HEK293 (cell line): ENCODE measurements around the gene PDE9A.
A peak's percentile ranks its signal among the peaks of the same experiment; 100 is the strongest.

Experiments
- CTCF ChIA-PET: fragments of 350-600 bp; formaldehyde crosslinking; extraction: SDS; loops from one replicate; lab custom pipeline; 2021; ENCODE audit warnings: antibody characterized with exemption; lab: Yijun Ruan, JAX
- POLR2A ChIA-PET: fragments of 300-600 bp; formaldehyde crosslinking; extraction: SDS; loops from one replicate; lab custom pipeline; 2020; ENCODE audit warnings: antibody characterized with exemption, inconsistent platforms; lab: Yijun Ruan, JAX
- H3K27ac ChIP-seq: fragments of 200-500 bp; sonication (Bioruptor generic); 2 replicates; pipeline ENCODE4 v1.5.1; 2014; ENCODE audit warnings: low read depth, low read length, control low read depth, inconsistent platforms; ENCODE audit errors: extremely low read depth
- H3K36me3 ChIP-seq, 2 experiments: fragments of 200-500 bp in 1 of 2; sonication (Bioruptor generic) in 1 of 2; 1 replicate in 1 of 2; 2 replicates in 1 of 2; pipeline ENCODE4 v1.5.1; 2014 to 2017; ENCODE audit warnings: inconsistent platforms in 2 of 2, low read length in 2 of 2; ENCODE audit not compliant: control insufficient read depth in 2 of 2, insufficient read depth in 1 of 2
- H3K4me1 ChIP-seq: fragments of 200-500 bp; sonication (Bioruptor generic); 2 replicates; pipeline ENCODE4 v1.5.1; 2014; ENCODE audit warnings: mild to moderate bottlenecking, low read length, inconsistent platforms; ENCODE audit not compliant: control insufficient read depth, insufficient read depth
- H3K4me3 ChIP-seq: 2 replicates; pipeline ENCODE4 v1.5.1; 2011; ENCODE audit warnings: low read depth, mild to moderate bottlenecking, control low read depth, low read length, moderate library complexity
- H3K9me3 ChIP-seq: fragments of 200-500 bp; sonication (Bioruptor generic); 2 replicates; pipeline ENCODE4 v1.5.1; 2014; ENCODE audit warnings: low read depth, low read length, inconsistent platforms; ENCODE audit not compliant: control insufficient read depth, insufficient read depth
- GLIS1 ChIP-seq: fragments of 450-650 bp; formaldehyde crosslinking; IDR thresholded peaks from 2 replicates; pipeline ENCODE4 v1.5.1; 2016; ENCODE audit warnings: missing biosample characterization, missing genetic modification characterization
- GLIS2 ChIP-seq: fragments of 450-650 bp; formaldehyde crosslinking; IDR thresholded peaks from 2 replicates; pipeline ENCODE4 v1.5.1; 2016; ENCODE audit warnings: missing biosample characterization, missing genetic modification characterization
- KLF1 ChIP-seq: fragments of 450-650 bp; formaldehyde crosslinking; IDR thresholded peaks from 2 replicates; pipeline ENCODE4 v1.5.1; 2016; ENCODE audit warnings: missing biosample characterization, missing genetic modification characterization
- KLF7 ChIP-seq: fragments of 450-650 bp; formaldehyde crosslinking; IDR thresholded peaks from 2 replicates; pipeline ENCODE4 v1.5.1; 2016; ENCODE audit warnings: missing biosample characterization, missing genetic modification characterization, borderline replicate concordance
- KLF8 ChIP-seq: fragments of 450-650 bp; formaldehyde crosslinking; IDR thresholded peaks from 2 replicates; pipeline ENCODE4 v1.5.1; 2016; ENCODE audit warnings: missing biosample characterization, missing genetic modification characterization
- KLF9 ChIP-seq: fragments of 450-650 bp; formaldehyde crosslinking; IDR thresholded peaks from 2 replicates; pipeline ENCODE4 v1.5.1; 2016; ENCODE audit warnings: missing biosample characterization, missing genetic modification characterization, low read depth
- SALL2 ChIP-seq: fragments of 450-650 bp; formaldehyde crosslinking; IDR thresholded peaks from 2 replicates; pipeline ENCODE4 v1.5.0; 2017; ENCODE audit warnings: missing biosample characterization, mild to moderate bottlenecking, missing genetic modification characterization, borderline replicate concordance
- SP3 ChIP-seq: fragments of 450-650 bp; formaldehyde crosslinking; IDR thresholded peaks from 2 replicates; pipeline ENCODE4 v1.5.1; 2016; ENCODE audit warnings: missing biosample characterization, missing genetic modification characterization
- SP7 ChIP-seq: fragments of 450-650 bp; formaldehyde crosslinking; IDR thresholded peaks from 2 replicates; pipeline ENCODE4 v1.5.1; 2016; ENCODE audit warnings: missing biosample characterization, missing genetic modification characterization
- ZBTB8A ChIP-seq: fragments of 450-650 bp; formaldehyde crosslinking; IDR thresholded peaks from 2 replicates; pipeline ENCODE4 v1.5.1; 2016; ENCODE audit warnings: missing biosample characterization, missing genetic modification characterization
- ZFP37 ChIP-seq: fragments of 450-650 bp; formaldehyde crosslinking; IDR thresholded peaks from 2 replicates; pipeline ENCODE4 v1.5.1; 2016; ENCODE audit warnings: missing biosample characterization, missing genetic modification characterization
- ZIC2 ChIP-seq: fragments of 450-650 bp; formaldehyde crosslinking; IDR thresholded peaks from 2 replicates; pipeline ENCODE4 v1.5.1; 2016; ENCODE audit warnings: missing biosample characterization, missing genetic modification characterization
- ZNF146 ChIP-seq: fragments of 450-650 bp; formaldehyde crosslinking; IDR thresholded peaks from 2 replicates; pipeline ENCODE4 v1.5.1; 2016; ENCODE audit warnings: missing biosample characterization, missing genetic modification characterization
- ZNF16 ChIP-seq: fragments of 450-650 bp; formaldehyde crosslinking; IDR thresholded peaks from 2 replicates; pipeline ENCODE4 v1.5.1; 2016; ENCODE audit warnings: low read depth, missing biosample characterization, missing genetic modification characterization
- ZNF366 ChIP-seq: fragments of 450-650 bp; formaldehyde crosslinking; conservative IDR thresholded peaks from 2 replicates; pipeline ENCODE4 v1.5.1; 2016; ENCODE audit warnings: missing biosample characterization, missing genetic modification characterization
- ZNF433 ChIP-seq: fragments of 450-650 bp; formaldehyde crosslinking; IDR thresholded peaks from 2 replicates; pipeline ENCODE4 v1.5.1; 2016; ENCODE audit warnings: missing biosample characterization, missing genetic modification characterization, low read depth
- ZNF654 ChIP-seq: fragments of 450-650 bp; formaldehyde crosslinking; IDR thresholded peaks from 2 replicates; pipeline ENCODE4 v1.5.1; 2016; ENCODE audit warnings: low read depth, missing biosample characterization, missing genetic modification characterization
- ZNF658 ChIP-seq: fragments of 450-650 bp; formaldehyde crosslinking; IDR thresholded peaks from 2 replicates; pipeline ENCODE4; 2016; ENCODE audit warnings: missing biosample characterization, missing genetic modification characterization
- ZNF747 ChIP-seq: fragments of 450-650 bp; formaldehyde crosslinking; IDR thresholded peaks from 2 replicates; pipeline ENCODE4 v1.5.1; 2016; ENCODE audit warnings: missing biosample characterization, missing genetic modification characterization
- ZNF776 ChIP-seq: fragments of 450-650 bp; formaldehyde crosslinking; IDR thresholded peaks from 2 replicates; pipeline ENCODE4 v1.5.0; 2017; ENCODE audit warnings: missing biosample characterization, missing genetic modification characterization, borderline replicate concordance
- ZNF791 ChIP-seq: fragments of 450-650 bp; formaldehyde crosslinking; IDR thresholded peaks from 2 replicates; pipeline ENCODE4 v1.5.1; 2016; ENCODE audit warnings: missing biosample characterization, missing genetic modification characterization

Gene PDE9A

DNA sequence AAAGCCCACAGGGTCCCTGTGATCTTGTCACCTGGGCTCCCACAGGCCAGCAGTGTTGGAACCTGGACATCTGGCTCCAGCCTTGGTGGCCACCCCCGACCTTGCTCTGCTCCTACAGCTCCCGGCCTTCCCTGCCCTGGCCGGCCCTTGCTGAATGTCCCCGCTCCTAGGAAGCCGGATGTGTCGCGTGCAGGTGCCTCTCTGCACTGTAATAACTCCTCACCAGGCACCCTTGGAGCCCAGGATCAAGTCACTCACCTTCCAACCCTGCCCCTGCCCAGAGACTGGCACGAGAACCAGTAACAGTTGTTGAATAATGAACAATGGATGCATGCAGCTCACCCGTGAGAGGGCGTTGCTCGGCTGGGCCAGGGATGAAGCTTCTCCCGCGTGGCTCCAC lies 12.1 kb downstream of the PDE9A start:
- Histone ChIP-seq H3K4me1 (peaks cover 10% of the 10 kb centered on the region), H3K9me3 (no peaks in the 10 kb centered on the region), H3K36me3 (peaks cover 15 to 21% of the 10 kb centered on the region in 2 experiments; a peak in 2 of 3 replicates), H3K4me3 (no peak overlapping the region), H3K27ac (no peak overlapping the region)
- ChIA-PET CTCF (interaction anchor here (1.1 kb wide), 1 partner anchor 73 kb away, joined by 3 read pairs; no protein-coding TSS in a partner anchor), POLR2A (interaction anchor here (0.9 kb wide), 1 partner anchor 10 kb away, joined by 3 read pairs; no protein-coding TSS in a partner anchor)
- TF ChIP-seq GLIS1 (tag by site-specific recombination) (peak; percentile 1; the same call in 1 of the 2 replicates), ZNF366 (no peak)

DNA sequence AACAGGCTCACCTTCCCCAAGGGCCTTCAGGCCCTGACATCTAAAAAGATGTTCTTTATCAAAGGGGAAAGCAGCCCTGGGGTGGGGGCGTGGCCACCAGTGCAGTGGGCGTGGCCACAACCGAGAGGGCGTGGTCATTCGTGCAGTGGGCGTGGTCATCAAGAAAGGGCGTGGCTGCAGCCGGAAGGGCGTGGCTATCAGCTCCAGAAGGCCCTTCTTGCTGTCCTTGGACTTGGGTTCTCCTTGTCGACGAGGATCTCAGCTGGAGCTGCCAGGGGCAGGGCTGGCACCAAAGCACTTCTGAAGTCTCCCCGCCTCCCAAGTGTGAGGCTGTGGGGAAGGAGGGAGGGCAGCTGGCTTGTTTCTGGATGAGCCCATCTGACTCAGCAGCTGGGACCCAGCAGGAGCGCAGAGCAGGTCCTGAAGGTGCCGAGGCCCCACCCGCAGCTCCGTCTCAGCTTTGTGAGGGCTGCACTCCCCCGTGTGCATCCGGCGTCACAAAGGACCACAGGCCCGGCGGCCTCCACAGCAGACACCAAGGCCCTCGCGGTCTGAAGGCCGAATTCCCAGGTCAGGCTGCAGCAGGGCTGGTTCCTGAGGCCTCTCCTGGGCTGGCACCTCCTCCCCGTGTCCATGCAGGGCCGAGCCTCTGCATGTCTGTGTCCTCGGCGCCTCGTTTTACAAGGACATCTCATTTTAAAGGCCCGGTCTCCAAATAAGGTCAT lies 12.8 kb downstream of the PDE9A start:
- H3K4me3 ChIP-seq, result no peak overlapping the region
- CTCF ChIA-PET, result interaction anchor here (1.1 kb wide), 1 partner anchor 73 kb away, joined by 3 read pairs; no protein-coding TSS in a partner anchor
- TF ChIP-seq GLIS2 (tag by site-specific recombination) (no peak), ZFP37 (tag by site-specific recombination) (no peak), ZIC2 (tag by site-specific recombination) (peak; percentile 10; the same call in 1 of the 2 replicates), KLF7 (tag by site-specific recombination) (0 out of 2 replicates have a peak, but pooled peaks have one; percentile 67), ZNF146 (no peak), KLF9 (peak; percentile 100), KLF8 (tag by site-specific recombination) (peak; percentile 97), ZNF433 (no peak), SP3 (tag by site-specific recombination) (peak; percentile 90), KLF1 (tag by site-specific recombination) (peak; percentile 100), SP7 (tag by site-specific recombination) (no peak)
- no peaks in the 10 kb centered on the region for H3K9me3 ChIP-seq
- H3K4me1 ChIP-seq, result peaks cover 15% of the 10 kb centered on the region
- no peak overlapping the region for H3K27ac ChIP-seq
- POLR2A ChIA-PET, result no interaction called here
- H3K36me3 ChIP-seq, result peaks cover 16 to 22% of the 10 kb centered on the region in 2 experiments; a peak in 2 of 3 replicates

GRCh38 chr21:42666925-42667324 lies 13.5 kb downstream of the PDE9A start:
- Histone ChIP-seq H3K27ac (no peak overlapping the region), H3K4me3 (no peak overlapping the region), H3K36me3 (peaks cover 16 to 22% of the 10 kb centered on the region in 2 experiments; a peak in 2 of 3 replicates), H3K9me3 (no peaks in the 10 kb centered on the region), H3K4me1 (peaks cover 22% of the 10 kb centered on the region)
- CTCF ChIA-PET, result no interaction called here
- POLR2A ChIA-PET, result no interaction called here
- TF ChIP-seq ZNF654 (tag by site-specific recombination) (no peak), ZBTB8A (tag by site-specific recombination) (no peak), ZNF16 (tag by site-specific recombination) (no peak), ZNF747 (no peak), SALL2 (no peak), ZNF776 (tag by site-specific recombination) (no peak), ZNF791 (tag by site-specific recombination) (no peak), ZNF658 (tag by site-specific recombination) (no peak)
